Measurements from ENCODE around the gene FOXP2.

- TF ChIP-seq CTCF (IDR thresholded peaks at IDR 0.05) (no peak), POLR2A (IDR thresholded peaks at IDR 0.05) (no peak)
Measured at GRCh38 chr7:114369294-114369693, 45.3 kb upstream of the FOXP2 start.
